ENCODE data around the gene KANSL1.
"Not testable (repeated sequence)": the region's sequence is repeated elsewhere in the genome, so short reads cannot be mapped to it uniquely, and the experiment has no call there.

The KANSL1 gene

GRCh38 chr17:46191322-46192188 lies 1.7 kb downstream of the KANSL1 start:
- peak in 1 of 5 donors; percentile 35 for DNase-seq

GRCh38 chr17:46190763-46191162 lies 2.5 kb downstream of the KANSL1 start:
- DNase-seq, result no peak

GRCh38 chr17:46186827-46187235 lies 6.4 kb downstream of the KANSL1 start:
- peak in 2 of 5 donors; percentile 16 to 62 for DNase-seq

GRCh38 chr17:46184696-46185095 lies 8.5 kb downstream of the KANSL1 start:
- DNase-seq, result no peak

GRCh38 chr17:46183383-46183782 lies 9.8 kb downstream of the KANSL1 start:
- not testable (repeated sequence) for DNase-seq

- no peak for DNase-seq
Observed at GRCh38 chr17:46182961-46183360, 10.3 kb downstream of the KANSL1 start.

- DNase-seq, result no peak
Observed at GRCh38 chr17:46181940-46182339, 11.3 kb downstream of the KANSL1 start.

GRCh38 chr17:46181316-46181715 lies 11.9 kb downstream of the KANSL1 start:
- DNase-seq, result not testable (repeated sequence)

GRCh38 chr17:46180892-46181274 lies 12.3 kb downstream of the KANSL1 start:
- no peak for DNase-seq

GRCh38 chr17:46180185-46180891 lies 12.9 kb downstream of the KANSL1 start:
- not testable (repeated sequence) for DNase-seq

- no peak for DNase-seq
Observed at GRCh38 chr17:46179375-46179999, 13.7 kb downstream of the KANSL1 start.

- DNase-seq, result no peak
Observed at GRCh38 chr17:46178550-46179214, 14.5 kb downstream of the KANSL1 start.

GRCh38 chr17:46176975-46177374 lies 16.3 kb downstream of the KANSL1 start:
- DNase-seq, result no peak

GRCh38 chr17:46175891-46176290 lies 17.3 kb downstream of the KANSL1 start:
- DNase-seq, result no peak

GRCh38 chr17:46173153-46173552 lies 20.1 kb downstream of the KANSL1 start:
- no peak for DNase-seq

- DNase-seq, result no peak
Observed at GRCh38 chr17:46171939-46172338, 21.3 kb downstream of the KANSL1 start.

GRCh38 chr17:46170639-46171429 lies 22.4 kb downstream of the KANSL1 start:
- no peak for DNase-seq

- DNase-seq, result no peak
Observed at GRCh38 chr17:46169913-46170638, 23.2 kb downstream of the KANSL1 start.

GRCh38 chr17:46167826-46168569 lies 25.2 kb downstream of the KANSL1 start:
- DNase-seq, result no peak

GRCh38 chr17:46167267-46167666 lies 26.0 kb downstream of the KANSL1 start:
- no peak for DNase-seq
